Astrocyte (in vitro differentiated cells and primary cell): Measurements from ENCODE around the gene ATXN2.

Experiments
- EZH2 ChIP-seq: IDR thresholded peaks from 2 replicates; pipeline ENCODE4 v1.6.1; 2012; ENCODE audit warnings: mild to moderate bottlenecking, low read length, inconsistent platforms; ENCODE audit not compliant: insufficient read depth
- TF ChIP-seq, protein P1 (sequence below): IDR thresholded peaks from 2 replicates; pipeline ENCODE4 v1.5.1; 2011; ENCODE audit warnings: low read depth, mild to moderate bottlenecking, inconsistent platforms, low read length, moderate library complexity; ENCODE audit not compliant: insufficient read depth

DNA sequence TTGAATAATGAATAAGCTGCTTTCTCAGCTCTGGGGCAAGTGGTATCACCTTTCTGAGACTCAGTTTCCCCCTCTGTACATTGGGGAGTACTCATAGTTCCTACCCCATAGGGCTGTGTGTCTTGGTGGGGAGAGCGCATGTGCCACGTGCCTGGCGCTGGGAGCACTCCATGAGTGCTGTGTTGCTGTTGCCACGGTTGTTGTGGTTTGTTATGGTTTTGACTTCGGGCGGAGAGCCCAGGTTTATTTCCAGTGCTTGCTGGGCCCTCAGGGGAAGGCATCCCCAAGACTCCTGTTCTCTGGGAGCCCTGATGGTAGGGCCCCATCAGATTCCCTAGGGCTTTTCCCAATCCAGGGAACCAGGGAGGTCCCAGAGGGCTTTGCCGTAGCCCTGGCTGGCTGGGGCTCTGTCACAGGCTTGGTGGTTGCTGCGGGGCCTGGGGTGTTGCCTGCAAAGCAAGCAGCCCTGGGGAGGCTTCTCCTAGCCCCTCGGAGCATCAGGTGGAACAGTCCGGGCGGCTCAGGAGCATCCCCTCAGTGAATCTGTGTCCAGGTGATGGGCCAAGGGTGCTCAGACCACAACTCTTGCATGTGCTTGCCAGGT is 174.8 kb downstream of the ATXN2 start:
- TF ChIP-seq, protein P1, sequence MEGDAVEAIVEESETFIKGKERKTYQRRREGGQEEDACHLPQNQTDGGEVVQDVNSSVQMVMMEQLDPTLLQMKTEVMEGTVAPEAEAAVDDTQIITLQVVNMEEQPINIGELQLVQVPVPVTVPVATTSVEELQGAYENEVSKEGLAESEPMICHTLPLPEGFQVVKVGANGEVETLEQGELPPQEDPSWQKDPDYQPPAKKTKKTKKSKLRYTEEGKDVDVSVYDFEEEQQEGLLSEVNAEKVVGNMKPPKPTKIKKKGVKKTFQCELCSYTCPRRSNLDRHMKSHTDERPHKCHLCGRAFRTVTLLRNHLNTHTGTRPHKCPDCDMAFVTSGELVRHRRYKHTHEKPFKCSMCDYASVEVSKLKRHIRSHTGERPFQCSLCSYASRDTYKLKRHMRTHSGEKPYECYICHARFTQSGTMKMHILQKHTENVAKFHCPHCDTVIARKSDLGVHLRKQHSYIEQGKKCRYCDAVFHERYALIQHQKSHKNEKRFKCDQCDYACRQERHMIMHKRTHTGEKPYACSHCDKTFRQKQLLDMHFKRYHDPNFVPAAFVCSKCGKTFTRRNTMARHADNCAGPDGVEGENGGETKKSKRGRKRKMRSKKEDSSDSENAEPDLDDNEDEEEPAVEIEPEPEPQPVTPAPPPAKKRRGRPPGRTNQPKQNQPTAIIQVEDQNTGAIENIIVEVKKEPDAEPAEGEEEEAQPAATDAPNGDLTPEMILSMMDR: no peak
- no peak for TF ChIP-seq EZH2
